ENCODE measurements around the gene RIT1.
"Not testable (repeated sequence)": the region's sequence is repeated elsewhere in the genome, so short reads cannot be mapped to it uniquely, and the experiment has no call there.

Gene RIT1

DNA sequence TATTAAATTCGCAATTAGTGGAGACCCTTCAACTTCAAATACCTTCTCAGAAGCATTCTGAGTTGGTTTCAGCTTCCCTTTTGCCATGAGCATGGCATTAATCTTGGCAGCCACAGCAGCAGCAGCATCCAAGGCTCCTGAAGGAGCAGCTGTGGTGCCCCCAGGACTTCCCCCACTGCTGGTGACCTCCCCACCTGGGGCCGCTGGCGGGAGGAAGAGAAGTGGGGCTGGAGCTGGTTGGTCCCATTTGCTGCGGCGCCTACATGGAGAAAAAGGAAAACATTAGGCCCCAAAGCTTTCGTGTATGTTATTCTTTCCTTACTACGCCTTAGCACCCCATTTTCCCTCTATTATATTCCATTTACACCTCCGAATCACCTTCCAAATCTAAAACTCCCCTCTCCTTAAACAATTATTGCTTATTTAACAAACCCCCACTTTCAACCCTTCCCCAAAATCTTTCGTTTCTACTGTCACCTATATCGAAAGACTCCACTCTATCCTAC is 22.5 kb upstream of the RIT1 start:
- no peak for DNase-seq (ENCODE audit: low read depth)

GRCh38 chr1:155932487-155932886 is 21.3 kb upstream of the RIT1 start:
- DNase-seq (ENCODE audit: low read depth) = no peak

DNA sequence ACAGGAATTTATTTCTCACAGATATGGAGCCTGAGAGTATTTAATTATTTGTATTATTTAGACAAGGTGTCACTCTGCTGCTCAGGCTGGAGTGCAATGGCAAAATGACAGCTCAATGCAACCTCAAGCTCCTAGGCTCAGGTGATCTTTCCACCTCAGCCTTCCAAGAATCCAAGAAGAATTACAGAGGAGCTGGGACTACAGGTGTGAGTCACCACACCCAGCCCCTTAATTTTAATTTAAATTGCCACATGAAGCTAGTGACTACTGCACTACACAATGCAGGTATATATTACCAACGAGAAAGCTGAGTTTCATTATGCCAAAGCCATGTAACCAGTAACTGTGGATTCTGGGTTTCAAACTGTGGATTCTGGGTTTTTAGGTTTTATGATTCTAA is 20.9 kb upstream of the RIT1 start:
- DNase-seq (ENCODE audit: low read depth) = no peak

GRCh38 chr1:155931332-155932038 is 20.3 kb upstream of the RIT1 start:
- no peak for DNase-seq (ENCODE audit: low read depth)

DNA sequence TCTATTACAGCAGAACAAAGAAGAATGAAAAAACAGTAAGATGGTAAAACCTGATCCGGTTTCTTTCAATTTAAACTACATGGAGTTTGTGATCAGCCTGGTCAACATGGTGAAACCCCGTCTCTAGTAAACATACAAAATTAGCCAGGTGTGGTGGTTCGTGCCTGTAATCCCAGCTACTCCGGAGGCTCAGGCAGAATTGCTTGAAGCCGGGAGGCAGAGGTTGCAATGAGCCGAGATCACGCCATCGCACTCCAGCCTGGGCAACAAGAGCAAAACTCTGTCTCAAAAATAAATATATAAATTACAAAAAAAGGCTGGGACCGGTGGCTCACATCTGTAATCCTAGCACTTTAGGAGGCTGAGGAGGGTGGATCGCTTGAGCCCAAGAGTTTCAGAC is 19.6 kb upstream of the RIT1 start:
- not testable (repeated sequence) for DNase-seq (ENCODE audit: low read depth)

DNA sequence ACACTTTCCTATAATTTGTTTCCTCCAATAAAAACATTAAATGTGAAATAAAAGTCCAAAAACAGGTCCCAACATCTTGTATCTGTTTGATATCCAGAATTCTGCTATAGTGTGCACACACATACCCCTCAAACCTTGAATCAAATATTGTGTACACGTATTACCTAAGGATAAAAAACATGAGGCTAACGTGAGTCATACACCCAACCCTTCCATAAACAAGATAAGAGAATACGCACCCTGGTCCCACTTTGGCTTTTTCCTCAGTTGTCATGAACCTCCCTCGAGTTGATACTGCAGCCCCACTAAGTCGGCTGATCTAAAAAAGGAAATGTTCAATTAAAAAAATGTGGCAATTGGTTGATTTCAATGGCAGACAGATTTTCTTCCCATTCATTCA is 17.9 kb upstream of the RIT1 start:
- DNase-seq (ENCODE audit: low read depth) = no peak

- no peak for DNase-seq (ENCODE audit: low read depth)
Observed at GRCh38 chr1:155925506-155925905, 14.4 kb upstream of the RIT1 start.

- no peak for DNase-seq (ENCODE audit: low read depth)
Observed at GRCh38 chr1:155920717-155921116, 9.6 kb upstream of the RIT1 start.

- no peak for DNase-seq (ENCODE audit: low read depth)
Observed at GRCh38 chr1:155919801-155920200, 8.7 kb upstream of the RIT1 start.

GRCh38 chr1:155918660-155919059 is 7.5 kb upstream of the RIT1 start:
- no peak for DNase-seq (ENCODE audit: low read depth)

DNA sequence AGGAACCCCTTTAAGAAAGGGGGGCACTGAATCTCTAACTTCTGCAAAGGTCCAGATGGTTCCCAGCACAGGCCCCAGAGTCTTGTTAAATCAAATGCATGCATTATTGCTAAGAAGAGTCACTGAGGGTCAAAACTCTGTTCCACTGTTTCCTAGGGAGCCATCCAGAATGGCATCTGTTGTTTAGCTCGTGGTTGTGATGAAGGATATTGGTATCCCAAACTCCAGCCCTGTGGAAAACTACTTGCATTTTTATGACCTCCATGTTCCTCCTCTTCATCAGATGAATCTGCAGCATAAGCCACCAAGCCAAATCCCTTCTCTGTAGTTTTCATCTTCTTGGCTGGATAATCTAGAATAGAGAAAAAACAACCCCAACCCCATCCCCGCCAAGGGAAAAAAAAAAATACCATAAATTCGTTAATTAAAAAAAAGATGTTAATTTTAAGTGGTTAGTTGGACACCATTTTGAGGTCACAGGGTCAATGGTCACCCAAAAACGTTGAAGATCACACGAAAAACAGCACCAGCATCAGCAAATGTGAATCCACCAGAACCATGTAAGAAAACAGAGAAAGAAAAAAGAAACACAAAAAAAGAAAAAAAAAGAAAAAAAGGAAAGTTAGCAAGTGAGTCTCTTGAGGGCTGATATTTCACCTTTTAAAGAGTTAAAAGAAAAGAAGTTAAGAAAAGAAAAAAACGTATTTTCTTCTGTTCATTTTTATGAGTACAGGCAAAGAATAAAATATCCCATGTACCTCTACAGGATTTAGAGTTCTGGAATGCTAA is 3.0 kb upstream of the RIT1 start:
- no peak for DNase-seq (ENCODE audit: low read depth)

DNA sequence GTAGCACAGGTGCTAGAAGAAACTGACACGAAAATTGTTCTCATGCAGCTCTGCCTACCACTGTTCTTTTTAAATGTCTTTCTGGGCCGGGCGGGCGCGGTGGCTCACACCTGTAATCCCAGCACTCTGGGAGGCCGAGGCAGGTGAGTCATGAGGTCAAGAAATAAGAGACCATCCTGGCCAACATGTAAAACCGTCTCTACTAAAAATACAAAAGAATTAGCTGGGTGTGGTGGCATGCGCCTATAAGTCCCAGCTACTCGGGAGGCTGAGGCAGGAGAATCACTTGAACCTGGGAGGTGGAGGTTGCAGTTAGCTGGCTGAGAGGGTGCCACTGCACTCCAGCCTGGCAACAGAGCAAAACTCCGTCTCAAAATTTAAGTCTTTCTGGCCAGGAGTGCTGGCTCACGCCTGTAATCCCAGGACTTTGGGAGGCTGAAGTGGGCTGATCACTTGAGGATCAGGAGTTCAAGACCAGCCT is 947 bp upstream of the RIT1 start:
- DNase-seq (ENCODE audit: low read depth) = no peak

- DNase-seq (ENCODE audit: low read depth) = no peak
Observed at GRCh38 chr1:155910621-155911121, 478 bp downstream of the RIT1 start.

- DNase-seq (ENCODE audit: low read depth) = no peak
Observed at GRCh38 chr1:155909894-155910293, 1.3 kb downstream of the RIT1 start.

DNA sequence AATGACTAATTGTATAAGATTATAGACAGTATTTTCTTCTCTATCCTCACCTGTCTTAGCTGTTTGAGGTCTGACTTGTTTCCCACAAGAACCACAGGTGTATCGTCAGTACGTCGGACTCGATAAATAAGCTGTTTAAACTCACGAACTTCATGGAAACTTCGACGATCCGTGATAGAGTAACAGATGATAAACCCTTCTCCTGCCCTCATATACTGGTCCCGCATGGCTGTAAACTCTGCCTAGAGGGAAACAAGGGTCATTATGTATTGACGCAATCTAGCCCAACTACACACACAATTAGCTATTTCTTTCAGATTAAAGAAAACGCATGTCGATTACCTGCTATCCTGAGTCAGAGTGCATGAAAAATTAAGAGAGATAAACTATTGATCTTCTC is 6.9 kb downstream of the RIT1 start:
- no peak for DNase-seq (ENCODE audit: low read depth)

DNA sequence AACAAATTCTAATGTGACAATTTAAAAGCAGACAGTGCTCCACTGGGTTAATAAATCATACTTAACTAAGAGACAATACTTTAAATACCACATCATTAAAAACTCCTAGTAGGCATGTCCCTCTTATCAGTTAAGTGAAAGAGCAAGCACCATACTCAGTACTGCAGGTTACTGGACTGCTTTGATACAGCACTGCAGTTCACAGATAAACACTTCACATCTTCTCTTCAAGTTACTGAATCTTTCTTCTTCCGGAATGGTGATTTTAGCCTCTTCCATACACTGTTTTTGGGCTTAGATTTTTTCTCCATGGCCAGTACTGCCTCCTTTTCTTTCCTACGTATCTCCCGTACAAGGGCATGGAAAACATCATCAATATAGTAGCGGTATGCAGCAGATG is 11.0 kb downstream of the RIT1 start:
- no peak for DNase-seq (ENCODE audit: low read depth)

GRCh38 chr1:155899683-155900082 is 11.5 kb downstream of the RIT1 start:
- DNase-seq (ENCODE audit: low read depth) = no peak

DNA sequence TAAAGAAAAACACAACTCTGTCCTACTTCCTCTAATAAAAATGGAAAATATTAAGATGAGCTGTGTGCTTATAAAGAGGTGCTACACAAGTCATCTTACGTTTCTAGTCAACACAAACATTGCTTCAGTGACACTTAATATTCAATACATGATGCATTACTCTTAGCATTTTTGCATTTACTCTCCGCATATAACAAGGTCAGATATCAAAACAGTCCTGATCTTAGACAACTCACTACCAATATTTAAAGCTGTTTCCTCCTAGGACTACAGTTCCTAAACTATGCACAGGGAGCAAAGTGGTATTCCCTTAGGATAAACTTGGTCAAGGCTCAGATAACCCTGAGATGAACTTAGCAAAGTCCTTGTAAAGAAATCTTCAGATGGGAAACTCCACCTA is 12.3 kb downstream of the RIT1 start:
- no peak for DNase-seq (ENCODE audit: low read depth)

DNA sequence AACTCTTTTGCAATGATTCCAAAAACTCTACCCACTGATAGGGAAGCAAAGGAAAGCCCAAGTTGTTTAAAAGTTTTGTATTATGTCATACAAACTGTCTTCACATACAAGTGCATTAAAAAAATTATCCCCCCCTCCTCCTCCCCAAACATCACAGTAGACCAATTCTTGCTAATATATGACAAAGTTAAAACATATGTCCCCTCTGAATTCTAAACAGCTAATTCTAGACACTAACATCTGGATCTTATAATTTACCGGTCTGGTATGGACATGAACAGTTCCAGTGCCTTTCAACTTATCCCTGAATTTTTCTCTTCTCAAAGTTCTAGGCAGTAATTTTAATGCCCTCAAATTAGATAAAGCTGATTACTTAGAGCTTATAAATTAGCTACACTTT is 13.4 kb downstream of the RIT1 start:
- DNase-seq (ENCODE audit: low read depth) = no peak

DNA sequence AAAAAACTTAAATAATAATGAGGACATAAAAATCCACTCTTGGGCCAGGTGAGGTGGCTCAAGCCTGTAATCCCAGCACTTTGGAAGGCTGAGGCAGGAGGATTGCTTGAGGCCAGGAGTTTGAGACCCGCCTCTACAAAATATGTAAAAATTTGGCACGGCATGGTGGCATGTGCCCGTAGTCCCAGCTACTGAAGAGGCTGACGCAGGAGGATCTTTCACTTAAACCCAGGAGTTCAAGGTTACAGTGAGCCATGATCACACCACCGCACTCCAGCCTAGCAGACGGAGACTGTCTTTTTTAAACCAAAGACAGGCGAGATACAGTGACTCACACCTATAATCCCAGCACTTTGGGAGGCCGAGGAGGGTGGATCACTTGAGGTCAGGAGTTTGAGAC is 14.7 kb downstream of the RIT1 start:
- not testable (repeated sequence) for DNase-seq (ENCODE audit: low read depth)

DNA sequence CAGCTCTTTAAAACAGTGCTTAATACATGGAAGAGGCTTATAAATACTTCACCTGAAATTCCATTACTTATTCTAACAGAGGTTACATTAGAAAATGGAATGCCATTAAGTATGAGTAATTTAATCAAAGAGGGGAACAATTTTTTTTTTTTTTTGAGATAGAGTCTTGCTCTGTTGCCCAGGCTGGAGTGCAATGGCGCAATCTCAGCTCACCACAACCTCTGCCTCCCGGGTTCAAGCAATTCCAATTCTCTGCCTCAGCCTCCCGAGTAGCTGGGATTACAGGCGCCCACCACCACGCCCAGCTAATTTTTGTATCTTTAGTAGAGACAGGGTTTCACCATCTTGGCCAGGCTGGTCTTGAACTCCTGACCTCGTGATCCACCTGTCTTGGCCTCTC is 15.5 kb downstream of the RIT1 start:
- DNase-seq (ENCODE audit: low read depth) = not testable (repeated sequence)

DNA sequence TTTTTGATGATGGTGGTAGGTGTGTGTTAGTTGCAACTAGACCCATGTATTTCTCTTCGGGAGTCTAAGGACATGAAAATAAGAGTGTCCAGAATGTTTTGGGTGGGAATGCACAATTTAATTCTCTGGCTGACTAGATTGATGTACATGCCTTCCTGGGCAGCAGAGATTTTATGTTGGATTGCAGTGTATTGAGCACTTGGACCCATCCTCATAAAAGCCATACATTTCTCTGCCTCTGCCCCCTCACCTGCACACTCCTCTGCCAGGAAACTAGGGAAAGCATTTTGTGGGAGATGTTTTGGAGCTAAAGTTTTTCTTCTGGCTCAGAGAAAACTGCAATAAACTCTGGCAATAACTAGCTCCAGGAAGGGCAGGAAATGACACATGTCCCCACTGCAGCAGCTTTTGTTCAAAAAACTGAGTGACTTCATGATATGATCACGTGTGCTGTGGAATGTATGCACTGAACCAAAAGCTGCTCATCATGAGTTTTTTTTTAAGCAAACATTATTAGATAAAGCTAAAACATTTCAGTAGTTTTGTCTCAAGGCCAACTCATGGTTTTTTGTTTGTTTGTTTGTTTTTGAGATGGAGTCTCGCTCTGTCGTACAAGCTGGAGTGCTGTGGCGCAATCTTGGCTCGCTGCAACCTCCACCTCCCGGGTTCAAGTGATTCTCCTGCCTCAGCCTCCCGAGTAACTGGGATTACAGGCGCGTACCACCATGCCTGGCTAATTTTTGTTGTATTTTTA is 17.6 kb downstream of the RIT1 start:
- no peak for DNase-seq (ENCODE audit: low read depth)
